Panc1 (cell line): ENCODE measurements around the gene NKX2-1. TPM values are rescaled to one million over a fixed set of nuclear protein-coding genes. Genes with fewer than 3 reads are reported as not detected.
"Not testable (repeated sequence)": the region's sequence is repeated elsewhere in the genome, so short reads cannot be mapped to it uniquely, and the experiment has no call there.

ENCODE experiments used
- ATAC-seq: fragments of 200-7000 bp; cut with Tn5 transposase; 2 replicates; pipeline ENCODE4 v1.9.1; 2020; ENCODE audit warnings: mild to moderate bottlenecking, moderate library complexity
- BruUV-seq: library from RNA; stranded (reverse); fragments of 400-500 nt; replicated peaks from 2 replicates; lab custom pipeline; 2021; lab: Mats Ljungman, UMichigan
- CTCF ChIA-PET: fragments of 300-600 bp; sonication (Branson Sonifier 250); formaldehyde crosslinking; loops from one replicate; lab custom pipeline; 2022; ENCODE audit warnings: antibody characterized with exemption; lab: Charles Lee
- POLR2A ChIA-PET: fragments of 300-600 bp; sonication (Branson Sonifier 250); formaldehyde crosslinking; loops from one replicate; lab custom pipeline; 2022; ENCODE audit warnings: antibody characterized with exemption; lab: Charles Lee
- DNase-seq: peaks from one replicate; pipeline ENCODE4 v3.0.0-alpha.2; 2010; ENCODE audit warnings: low read depth, low spot score
- H3K27ac ChIP-seq: 2 replicates; pipeline ENCODE4 v1.5.1; 2011; ENCODE audit warnings: mild to moderate bottlenecking, low read length, inconsistent platforms
- H3K27me3 ChIP-seq: fragments of 200-500 bp; sonication (Bioruptor generic); 2 replicates; pipeline ENCODE4 v1.6.0; 2014; ENCODE audit warnings: low read length, inconsistent platforms; ENCODE audit not compliant: control insufficient read depth, insufficient read depth
- H3K36me3 ChIP-seq: fragments of 200-500 bp; sonication (Bioruptor generic); 2 replicates; pipeline ENCODE4 v1.5.1; 2014; ENCODE audit warnings: inconsistent platforms, mild to moderate bottlenecking, low read length, moderate library complexity; ENCODE audit not compliant: control insufficient read depth, insufficient read depth
- H3K4me1 ChIP-seq: 2 replicates; pipeline ENCODE4 v1.5.1; 2011; ENCODE audit warnings: inconsistent platforms, mild to moderate bottlenecking, low read length, moderate library complexity; ENCODE audit not compliant: control insufficient read depth, insufficient read depth
- H3K4me3 ChIP-seq, 2 experiments: 2 replicates each; pipeline ENCODE4 v1.5.1; 2011 to 2012; ENCODE audit warnings: low read depth in 2 of 2, low read length in 2 of 2, mild to moderate bottlenecking in 2 of 2, inconsistent platforms in 1 of 2, moderate library complexity in 1 of 2
- H3K9me3 ChIP-seq: fragments of 200-500 bp; sonication (Bioruptor generic); 2 replicates; pipeline ENCODE4 v1.5.1; 2014; ENCODE audit warnings: low read depth, mild to moderate bottlenecking, inconsistent platforms, low read length, moderate library complexity; ENCODE audit not compliant: control insufficient read depth, insufficient read depth
- CTCF ChIP-seq: fragments of 450-650 bp; IDR thresholded peaks from 2 replicates; pipeline ENCODE4 v1.5.1; 2017; ENCODE audit warnings: mild to moderate bottlenecking
- POLR2AphosphoS5 ChIP-seq: IDR thresholded peaks from 2 replicates; pipeline ENCODE4 v1.6.1; 2012; ENCODE audit warnings: mild to moderate bottlenecking, low read depth, low read length, moderate library complexity
- SIN3A ChIP-seq: IDR thresholded peaks from 2 replicates; pipeline ENCODE4 v1.6.1; 2012; ENCODE audit warnings: low read depth, mild to moderate bottlenecking, low read length, moderate library complexity, borderline replicate concordance; ENCODE audit not compliant: insufficient read depth
- TCF7L2 ChIP-seq: IDR thresholded peaks from 2 replicates; pipeline ENCODE4 v1.6.1; 2011; ENCODE audit warnings: mild to moderate bottlenecking, low read depth, low read length, inconsistent platforms
- in situ Hi-C: cut with HindIII; loops from 2 replicates; pipeline ENCODE4 v1.10.0; 2016; ENCODE audit warnings: low sequenced_read_pairs, low pct_unique_long_range_greater_than_20kb
- intact Hi-C: fragments of 100-400 bp; cut with micrococcal nuclease; formaldehyde crosslinking; loops from one replicate; pipeline ENCODE4 v1.10.0; 2022; ENCODE audit not compliant: unreplicated experiment
- total RNA-seq: library from RNA; stranded (reverse); gene quantifications from one replicate; pipeline ENCODE4 v1.2.1, GENCODE V29; 2021; ENCODE audit not compliant: unreplicated experiment
- TF ChIP-seq, protein P1 (sequence below), 2 experiments: IDR thresholded peaks; 2 replicates each; pipeline ENCODE4 v1.6.1; 2011 to 2012; ENCODE audit warnings: low read depth in 2 of 2, control low read depth in 1 of 2, low read length in 1 of 2, mild to moderate bottlenecking in 1 of 2, moderate library complexity in 1 of 2; ENCODE audit not compliant: insufficient read depth in 1 of 2

Gene NKX2-1
- total RNA-seq, 1 experiment from 2014 or later = 0.13 TPM

- in situ Hi-C loops (no loop called here), intact Hi-C loops (loop anchor here (5.0 to 10.0 kb wide), 2 partner anchors 176 to 596 kb away; no protein-coding TSS in a partner anchor)
- no TSS peak for BruUV-seq
- Histone ChIP-seq H3K36me3 (no peaks in the 10 kb centered on the region), H3K4me1 (no peaks in the 10 kb centered on the region), H3K4me3 (no peak overlapping the region), H3K27ac (no peak overlapping the region), H3K9me3 (no peaks in the 10 kb centered on the region), H3K27me3 (no peaks in the 10 kb centered on the region)
- DNase-seq (no peak), ATAC-seq (no peak)
- ChIA-PET POLR2A (no interaction called here), CTCF (no interaction called here)
- TF ChIP-seq, protein P1, sequence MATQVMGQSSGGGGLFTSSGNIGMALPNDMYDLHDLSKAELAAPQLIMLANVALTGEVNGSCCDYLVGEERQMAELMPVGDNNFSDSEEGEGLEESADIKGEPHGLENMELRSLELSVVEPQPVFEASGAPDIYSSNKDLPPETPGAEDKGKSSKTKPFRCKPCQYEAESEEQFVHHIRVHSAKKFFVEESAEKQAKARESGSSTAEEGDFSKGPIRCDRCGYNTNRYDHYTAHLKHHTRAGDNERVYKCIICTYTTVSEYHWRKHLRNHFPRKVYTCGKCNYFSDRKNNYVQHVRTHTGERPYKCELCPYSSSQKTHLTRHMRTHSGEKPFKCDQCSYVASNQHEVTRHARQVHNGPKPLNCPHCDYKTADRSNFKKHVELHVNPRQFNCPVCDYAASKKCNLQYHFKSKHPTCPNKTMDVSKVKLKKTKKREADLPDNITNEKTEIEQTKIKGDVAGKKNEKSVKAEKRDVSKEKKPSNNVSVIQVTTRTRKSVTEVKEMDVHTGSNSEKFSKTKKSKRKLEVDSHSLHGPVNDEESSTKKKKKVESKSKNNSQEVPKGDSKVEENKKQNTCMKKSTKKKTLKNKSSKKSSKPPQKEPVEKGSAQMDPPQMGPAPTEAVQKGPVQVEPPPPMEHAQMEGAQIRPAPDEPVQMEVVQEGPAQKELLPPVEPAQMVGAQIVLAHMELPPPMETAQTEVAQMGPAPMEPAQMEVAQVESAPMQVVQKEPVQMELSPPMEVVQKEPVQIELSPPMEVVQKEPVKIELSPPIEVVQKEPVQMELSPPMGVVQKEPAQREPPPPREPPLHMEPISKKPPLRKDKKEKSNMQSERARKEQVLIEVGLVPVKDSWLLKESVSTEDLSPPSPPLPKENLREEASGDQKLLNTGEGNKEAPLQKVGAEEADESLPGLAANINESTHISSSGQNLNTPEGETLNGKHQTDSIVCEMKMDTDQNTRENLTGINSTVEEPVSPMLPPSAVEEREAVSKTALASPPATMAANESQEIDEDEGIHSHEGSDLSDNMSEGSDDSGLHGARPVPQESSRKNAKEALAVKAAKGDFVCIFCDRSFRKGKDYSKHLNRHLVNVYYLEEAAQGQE (IDR thresholded peaks at IDR 0.05; ENCODE audit: insufficient read depth in 1 of 2, low read depth in 2 of 2, low read length in 1 of 2) = no peak
- TF ChIP-seq CTCF = no peak
- TF ChIP-seq POLR2AphosphoS5 = no peak
- no peak for TF ChIP-seq TCF7L2
- TF ChIP-seq SIN3A = no peak
Measured at GRCh38 chr14:36550899-36551298, 30.9 kb upstream of the NKX2-1 start.

DNA sequence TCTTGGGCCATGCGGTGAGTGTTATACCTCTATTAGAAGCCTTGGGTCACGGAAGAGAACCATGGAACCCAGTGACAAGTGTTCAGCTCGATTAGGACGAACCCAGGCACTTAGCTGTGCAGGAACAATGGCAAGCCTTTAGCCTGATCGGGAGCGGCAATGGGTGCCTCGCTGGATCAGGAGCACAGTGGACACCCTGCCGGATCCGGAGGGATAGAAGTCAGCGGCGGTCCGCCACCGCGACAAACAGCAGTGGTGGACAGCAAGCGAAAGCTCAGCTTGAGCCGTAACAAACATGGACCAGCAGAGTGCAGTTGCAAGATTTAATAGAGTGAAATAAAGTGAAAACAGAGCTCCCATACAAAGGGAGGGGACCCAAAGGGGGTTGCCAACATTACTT lies 24.2 kb upstream of the NKX2-1 start:
- H3K27ac ChIP-seq, H3K9me3 ChIP-seq, CTCF ChIA-PET, H3K36me3 ChIP-seq, intact Hi-C loops, DNase-seq, POLR2A ChIA-PET, H3K4me1 ChIP-seq, H3K4me3 ChIP-seq, in situ Hi-C loops, ATAC-seq, BruUV-seq, H3K27me3 ChIP-seq: not testable (repeated sequence)

DNA sequence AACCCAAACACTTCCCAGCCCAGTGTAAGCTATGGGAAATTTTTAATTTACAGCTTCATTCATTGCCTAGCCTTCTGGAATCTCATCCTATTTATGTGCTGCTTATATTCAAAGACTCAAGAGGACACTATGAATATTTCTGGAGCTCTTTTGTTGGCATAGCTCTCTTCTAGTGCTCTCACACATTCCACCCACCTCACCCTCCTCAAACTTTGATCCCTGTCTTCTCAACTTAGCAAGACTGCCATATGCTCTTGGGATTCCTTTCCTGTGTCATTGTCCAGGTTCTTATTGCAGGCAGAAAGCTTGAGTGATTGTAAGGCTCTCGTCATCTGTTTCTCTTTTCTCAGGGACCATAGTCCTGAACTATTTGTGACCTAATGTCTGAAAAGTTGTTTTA lies 18.0 kb upstream of the NKX2-1 start:
- in situ Hi-C loops = no loop called here
- no peak for TF ChIP-seq CTCF
- intact Hi-C loops = no loop called here
- no peak overlapping the region for H3K27ac ChIP-seq
- H3K9me3 ChIP-seq = no peaks in the 10 kb centered on the region
- ATAC-seq (no peak), DNase-seq (no peak)
- no TSS peak for BruUV-seq
- no peak overlapping the region for H3K4me3 ChIP-seq
- ChIA-PET POLR2A (no interaction called here), CTCF (interaction anchor here (0.9 kb wide), 1 partner anchor 16 kb away, joined by 3 read pairs; no protein-coding TSS in a partner anchor)
- H3K36me3 ChIP-seq = no peaks in the 10 kb centered on the region
- no peaks in the 10 kb centered on the region for H3K27me3 ChIP-seq
- no peaks in the 10 kb centered on the region for H3K4me1 ChIP-seq
